HepG2 (cell line): ENCODE data around the gene RAD51C. TPM values are rescaled to one million over a fixed set of nuclear protein-coding genes. Genes with fewer than 3 reads are reported as not detected.

Source experiments
- ATAC-seq: fragments of 200-7000 bp; cut with Tn5 transposase; 3 replicates; pipeline ENCODE4 v1.9.1; 2020; ENCODE audit warnings: mild to moderate bottlenecking, moderate library complexity
- BruUV-seq: library from RNA; stranded (reverse); fragments of 400-500 nt; replicated peaks from 2 replicates; lab custom pipeline; 2021; lab: Mats Ljungman, UMichigan
- CTCF ChIA-PET: fragments of 300-600 bp; formaldehyde crosslinking; extraction: SDS; loops from one replicate; lab custom pipeline; 2021; ENCODE audit warnings: low total read pairs, inconsistent platforms, low intra/inter-chr PET ratio; lab: Yijun Ruan, JAX
- POLR2A ChIA-PET: fragments of 350-600 bp; sonication (Branson Sonifier 250); formaldehyde crosslinking; loops from one replicate; lab custom pipeline; 2020; ENCODE audit warnings: antibody characterized with exemption, inconsistent platforms; lab: Yijun Ruan, JAX
- DNase-seq: peaks from one replicate; pipeline ENCODE4 v3.0.0-alpha.2; 2015; ENCODE audit warnings: low spot score
- FAIRE-seq: peaks from 3 replicates; lab custom pipeline; 2011; peaks lifted over from hg19 to GRCh38; lab: Jason Lieb, UNC
- H2AFZ ChIP-seq: one replicate; pipeline ENCODE4 v1.6.1; 2011; ENCODE audit warnings: low read length, inconsistent platforms
- H3K27ac ChIP-seq: fragments of 300-600 bp; 3 replicates; pipeline ENCODE4 v1.8.0; 2011; ENCODE audit warnings: mixed run types, mild to moderate bottlenecking, mixed read lengths, low read length, inconsistent platforms; ENCODE audit not compliant: insufficient read depth; ENCODE audit errors: extremely low read length
- H3K27me3 ChIP-seq, 2 experiments: fragments of 200-600 bp in 1 of 2; 2 replicates in 1 of 2; 3 replicates in 1 of 2; pipeline versions ENCODE4 v1.6.0 to v1.8.0; 2011; ENCODE audit warnings: low read length in 2 of 2, mild to moderate bottlenecking in 2 of 2, moderate library complexity in 2 of 2, inconsistent platforms in 1 of 2; ENCODE audit not compliant: insufficient read depth in 2 of 2, control insufficient read depth in 1 of 2
- H3K36me3 ChIP-seq, 2 experiments: fragments of 200-600 bp in 1 of 2; replicated peaks in 1 of 2; 2 replicates in 1 of 2; 3 replicates in 1 of 2; pipeline versions ENCODE4 v1.5.1 to v1.8.0; 2011; ENCODE audit warnings: low read length in 2 of 2, inconsistent platforms in 1 of 2; ENCODE audit not compliant: insufficient read depth in 2 of 2, control insufficient read depth in 1 of 2
- H3K4me1 ChIP-seq: 2 replicates; pipeline ENCODE4 v1.5.1; 2012; ENCODE audit warnings: low read length, inconsistent platforms; ENCODE audit not compliant: insufficient read depth
- H3K4me2 ChIP-seq: 2 replicates; pipeline ENCODE4 v1.6.0; 2011; ENCODE audit warnings: low read depth, low read length, inconsistent platforms
- H3K4me3 ChIP-seq, 3 experiments: fragments of 200-600 bp in 1 of 3; sonication (generic), shearing (Covaris generic) in 1 of 3; replicated peaks in 1 of 3; 2 replicates each; pipeline ENCODE4 v1.5.1; 2011 to 2016; ENCODE audit warnings: low read length in 3 of 3, inconsistent platforms in 2 of 3, low read depth in 2 of 3, mild to moderate bottlenecking in 2 of 3, control low read depth in 1 of 3, mixed read lengths in 1 of 3; ENCODE audit not compliant: insufficient read depth in 1 of 3
- H3K79me2 ChIP-seq: one replicate; pipeline ENCODE4 v1.6.1; 2011; ENCODE audit warnings: low read length, inconsistent platforms; ENCODE audit not compliant: insufficient read depth
- H3K9ac ChIP-seq: 2 replicates; pipeline ENCODE4 v1.6.0; 2011; ENCODE audit warnings: mild to moderate bottlenecking, low read depth, low read length, inconsistent platforms; ENCODE audit not compliant: insufficient read depth
- H3K9me3 ChIP-seq: 2 replicates; pipeline ENCODE4 v1.5.1; 2012; ENCODE audit warnings: mild to moderate bottlenecking, low read length
- H4K20me1 ChIP-seq: 2 replicates; pipeline ENCODE4 v1.6.0; 2011; ENCODE audit warnings: inconsistent platforms, mild to moderate bottlenecking, low read length, moderate library complexity; ENCODE audit not compliant: insufficient read depth
- CBX2 ChIP-seq, 2 experiments: fragments of 200-600 bp in 1 of 2; sonication (generic); formaldehyde crosslinking in 1 of 2; IDR thresholded peaks; 2 replicates each; pipeline versions ENCODE4 v1.7.0 to v1.8.1; 2018 to 2022; ENCODE audit warnings: low read depth in 2 of 2, low read length in 1 of 2, mild to moderate bottlenecking in 1 of 2, missing genetic modification reagents in 1 of 2
- SRSF4 ChIP-seq: fragments of 200-400 bp; formaldehyde crosslinking; IDR thresholded peaks from one replicate; pipeline ENCODE4 v1.6.1; 2018; ENCODE audit warnings: mild to moderate bottlenecking, low read depth, low read length, moderate library complexity; ENCODE audit not compliant: poor library complexity, severe bottlenecking
- ZNF121 ChIP-seq: sonication (generic); formaldehyde crosslinking; IDR thresholded peaks from 2 replicates; pipeline ENCODE4 v1.5.0; 2020; ENCODE audit warnings: mild to moderate bottlenecking, missing genetic modification reagents
- ZNF30 ChIP-seq: sonication (generic); formaldehyde crosslinking; IDR thresholded peaks from 2 replicates; pipeline ENCODE4 v1.5.0; 2020; ENCODE audit warnings: mild to moderate bottlenecking, missing genetic modification reagents
- WGBS: methylation state at CpG from one replicate; pipeline ENCODE4 v1.1.6; 2017; ENCODE audit warnings: low lambda C conversion rate; 5-methylcytosine and 5-hydroxymethylcytosine counted together
- in situ Hi-C: cut with HindIII; loops from 2 replicates; pipeline ENCODE4 v1.10.0; 2017; ENCODE audit warnings: low pct_unique_long_range_greater_than_20kb; ENCODE audit not compliant: extremely low pct_ligation_motif_present
- intact Hi-C: fragments of 100-400 bp; cut with micrococcal nuclease; formaldehyde crosslinking; loops from one replicate; pipeline ENCODE4 v1.10.0; 2022; ENCODE audit not compliant: unreplicated experiment
- polyA plus RNA-seq, 8 experiments: library from polyadenylated mRNA; depleted of rRNA in 3 of 8; stranded (reverse) in 7 of 8; unstranded in 1 of 8; fragments of >200 nt; fragmentation: Illumina TruSeq in 4 of 8; extraction: Trizol in 4 of 8; gene quantifications; 2 replicates each; pipeline versions ENCODE4 v1.2.1 to v1.2.3, GENCODE V29; 2011 to 2016; ENCODE audit warnings: low read depth in 4 of 8, missing spikeins in 1 of 8, mixed read lengths in 1 of 8; ENCODE audit not compliant: insufficient read depth in 1 of 8
- total RNA-seq, 5 experiments: library from RNA; depleted of rRNA; stranded (reverse); fragments of >200 nt; fragmentation: Illumina TruSeq; extraction: Trizol; gene quantifications; 2 replicates each; pipeline ENCODE4 v1.2.3, GENCODE V29; 2016; ENCODE audit warnings: low read depth in 1 of 5
- TF ChIP-seq, protein P1 (sequence below): sonication (generic); formaldehyde crosslinking; IDR thresholded peaks from 2 replicates; pipeline ENCODE4 v1.8.0; 2022; ENCODE audit warnings: missing genetic modification reagents, mild to moderate bottlenecking, moderate library complexity, borderline replicate concordance
- TF ChIP-seq, protein P2 (sequence below): IDR thresholded peaks from 2 replicates; pipeline ENCODE4 v1.6.1; 2016; ENCODE audit warnings: low read depth
- TF ChIP-seq, protein P3 (sequence below): sonication (generic); formaldehyde crosslinking; IDR thresholded peaks from 2 replicates; pipeline ENCODE4 v1.8.1; 2022; ENCODE audit warnings: mild to moderate bottlenecking, missing genetic modification reagents

Gene RAD51C
- total and polyA plus RNA-seq, 2 of the 13 experiments (the other 11 are each of a cell fraction or from before 2014, with no cell fraction given), result 38.5 to 106 TPM

DNA sequence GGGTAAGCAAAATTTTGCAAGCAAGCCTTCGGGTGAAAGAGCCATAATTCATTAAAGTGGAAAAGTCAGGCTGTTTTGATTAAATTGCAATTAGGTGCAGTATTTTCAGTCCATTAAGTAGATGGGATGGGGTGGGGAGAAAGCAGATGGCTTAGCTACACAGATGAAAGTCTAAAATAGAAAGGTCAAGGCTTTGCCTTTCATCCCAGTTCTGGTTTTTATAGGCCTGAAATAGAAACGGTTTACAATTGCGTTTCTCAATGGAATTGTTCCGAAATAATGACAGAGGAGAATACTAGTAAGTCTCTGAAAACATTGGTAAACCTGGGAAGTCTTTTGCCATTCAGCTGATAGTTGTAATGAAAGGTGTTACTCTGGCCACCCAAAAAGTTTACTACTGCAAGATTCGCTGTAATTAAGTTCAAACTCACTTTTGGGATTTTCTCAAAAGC lies 64.8 kb downstream of the RAD51C start:
- Histone ChIP-seq H3K27me3 (peaks cover 2 to 47% of the 10 kb centered on the region in 2 experiments; a peak in 4 of 5 replicates), H2AFZ (no peak overlapping the region), H3K4me1 (peaks cover 10% of the 10 kb centered on the region), H3K79me2 (no peaks in the 10 kb centered on the region), H3K4me2 (peak overlapping the region; percentile 92; the same call in 1 of the 2 replicates), H3K9ac (no peak overlapping the region), H3K27ac (no peak overlapping the region), H3K9me3 (no peaks in the 10 kb centered on the region), H3K4me3 (0 out of 6 replicates have a peak overlapping the region, but pooled peaks of 2 of the 3 experiments have one; percentile 75 to 83), H4K20me1 (no peaks in the 10 kb centered on the region), H3K36me3 (no peaks in the 10 kb centered on the region)
- CTCF ChIA-PET, result no interaction called here
- BruUV-seq, result no TSS peak
- TF ChIP-seq ZNF121 (CRISPR knock-in tag) (no peak), CBX2 (IDR thresholded peaks at IDR 0.05; ENCODE audit: low read depth, low read length) (peak; percentile 87), CBX2 (CRISPR knock-in tag; IDR thresholded peaks at IDR 0.05; ENCODE audit: low read depth) (no peak)
- TF ChIP-seq, protein P1, sequence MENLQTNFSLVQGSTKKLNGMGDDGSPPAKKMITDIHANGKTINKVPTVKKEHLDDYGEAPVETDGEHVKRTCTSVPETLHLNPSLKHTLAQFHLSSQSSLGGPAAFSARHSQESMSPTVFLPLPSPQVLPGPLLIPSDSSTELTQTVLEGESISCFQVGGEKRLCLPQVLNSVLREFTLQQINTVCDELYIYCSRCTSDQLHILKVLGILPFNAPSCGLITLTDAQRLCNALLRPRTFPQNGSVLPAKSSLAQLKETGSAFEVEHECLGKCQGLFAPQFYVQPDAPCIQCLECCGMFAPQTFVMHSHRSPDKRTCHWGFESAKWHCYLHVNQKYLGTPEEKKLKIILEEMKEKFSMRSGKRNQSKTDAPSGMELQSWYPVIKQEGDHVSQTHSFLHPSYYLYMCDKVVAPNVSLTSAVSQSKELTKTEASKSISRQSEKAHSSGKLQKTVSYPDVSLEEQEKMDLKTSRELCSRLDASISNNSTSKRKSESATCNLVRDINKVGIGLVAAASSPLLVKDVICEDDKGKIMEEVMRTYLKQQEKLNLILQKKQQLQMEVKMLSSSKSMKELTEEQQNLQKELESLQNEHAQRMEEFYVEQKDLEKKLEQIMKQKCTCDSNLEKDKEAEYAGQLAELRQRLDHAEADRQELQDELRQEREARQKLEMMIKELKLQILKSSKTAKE (CRISPR knock-in tag), result no peak
- in situ Hi-C loops (no loop called here), intact Hi-C loops (no loop called here)
- no peak for DNase-seq
- FAIRE-seq, result peak; percentile 55
- POLR2A ChIA-PET, result no interaction called here
- ATAC-seq, result no peak
- WGBS, result 26% methylated on average over 5 of the region's 5 CpGs

DNA sequence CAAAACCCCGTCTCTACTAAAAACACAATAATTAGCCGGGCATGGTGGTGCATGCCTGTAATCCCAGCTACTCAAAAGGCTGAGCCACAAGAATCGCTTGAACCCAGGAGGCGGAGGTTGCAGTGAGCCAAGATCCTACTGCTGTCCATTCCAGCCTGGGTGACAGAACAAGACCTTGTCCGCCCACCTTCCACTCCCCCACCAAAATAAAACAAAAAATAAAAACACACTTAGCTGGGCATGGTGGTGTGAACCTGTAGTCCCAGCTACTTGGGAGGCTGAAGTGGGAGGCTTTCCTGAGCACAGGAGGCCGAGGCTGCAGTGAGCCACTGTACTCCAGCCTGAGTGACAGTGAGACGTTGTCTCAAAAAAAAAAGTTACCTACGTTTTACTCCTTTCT lies 66.5 kb downstream of the RAD51C start:
- CTCF ChIA-PET, result no interaction called here
- WGBS, result 29% methylated on average over 8 of the region's 8 CpGs
- no TSS peak for BruUV-seq

More for the DNA sequence above, 66.5 kb downstream of the RAD51C start:
- intact Hi-C loops (no loop called here), in situ Hi-C loops (no loop called here)
- FAIRE-seq, result no peak
- no peak overlapping the region for H3K27ac ChIP-seq
- no peak for DNase-seq
- no peaks in the 10 kb centered on the region for H3K36me3 ChIP-seq
- TF ChIP-seq, protein P2, sequence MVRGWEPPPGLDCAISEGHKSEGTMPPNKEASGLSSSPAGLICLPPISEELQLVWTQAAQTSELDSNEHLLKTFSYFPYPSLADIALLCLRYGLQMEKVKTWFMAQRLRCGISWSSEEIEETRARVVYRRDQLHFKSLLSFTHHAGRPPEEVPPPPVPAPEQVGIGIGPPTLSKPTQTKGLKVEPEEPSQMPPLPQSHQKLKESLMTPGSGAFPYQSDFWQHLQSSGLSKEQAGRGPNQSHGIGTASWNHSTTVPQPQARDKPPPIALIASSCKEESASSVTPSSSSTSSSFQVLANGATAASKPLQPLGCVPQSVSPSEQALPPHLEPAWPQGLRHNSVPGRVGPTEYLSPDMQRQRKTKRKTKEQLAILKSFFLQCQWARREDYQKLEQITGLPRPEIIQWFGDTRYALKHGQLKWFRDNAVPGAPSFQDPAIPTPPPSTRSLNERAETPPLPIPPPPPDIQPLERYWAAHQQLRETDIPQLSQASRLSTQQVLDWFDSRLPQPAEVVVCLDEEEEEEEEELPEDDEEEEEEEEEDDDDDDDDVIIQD (CRISPR knock-in tag), result no peak
- no peak for TF ChIP-seq ZNF30 (CRISPR knock-in tag)
- TF ChIP-seq SRSF4, result no peak
- TF ChIP-seq, protein P3, sequence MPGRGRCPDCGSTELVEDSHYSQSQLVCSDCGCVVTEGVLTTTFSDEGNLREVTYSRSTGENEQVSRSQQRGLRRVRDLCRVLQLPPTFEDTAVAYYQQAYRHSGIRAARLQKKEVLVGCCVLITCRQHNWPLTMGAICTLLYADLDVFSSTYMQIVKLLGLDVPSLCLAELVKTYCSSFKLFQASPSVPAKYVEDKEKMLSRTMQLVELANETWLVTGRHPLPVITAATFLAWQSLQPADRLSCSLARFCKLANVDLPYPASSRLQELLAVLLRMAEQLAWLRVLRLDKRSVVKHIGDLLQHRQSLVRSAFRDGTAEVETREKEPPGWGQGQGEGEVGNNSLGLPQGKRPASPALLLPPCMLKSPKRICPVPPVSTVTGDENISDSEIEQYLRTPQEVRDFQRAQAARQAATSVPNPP (CRISPR knock-in tag), result no peak
- H2AFZ ChIP-seq, result no peak overlapping the region
- no peak for ATAC-seq
- no peaks in the 10 kb centered on the region for H3K9me3 ChIP-seq
- peaks cover 2 to 47% of the 10 kb centered on the region in 2 experiments; a peak in 4 of 5 replicates for H3K27me3 ChIP-seq
- no peaks in the 10 kb centered on the region for H3K79me2 ChIP-seq
- POLR2A ChIA-PET, result no interaction called here
- no peak overlapping the region for H3K4me3 ChIP-seq
- H3K4me1 ChIP-seq, result peaks cover 10% of the 10 kb centered on the region
- H4K20me1 ChIP-seq, result no peaks in the 10 kb centered on the region
- no peak overlapping the region for H3K9ac ChIP-seq
- H3K4me2 ChIP-seq, result no peak overlapping the region
